HCT116 (cell line): ENCODE measurements around the gene CDK11A. TPM values are rescaled to one million over a fixed set of nuclear protein-coding genes. Genes with fewer than 3 reads are reported as not detected.

Experiments
- ATAC-seq: fragments of 200-7000 bp; cut with Tn5 transposase; 2 replicates; pipeline ENCODE4 v1.9.1; 2020; ENCODE audit warnings: mild to moderate bottlenecking, moderate library complexity
- BruUV-seq: library from RNA; stranded (reverse); fragments of 400-500 nt; replicated peaks from 2 replicates; lab custom pipeline; 2021; lab: Mats Ljungman, UMichigan
- CTCF ChIA-PET: fragments of 300-600 bp; sonication (Branson Sonifier 250); formaldehyde crosslinking; loops from one replicate; lab custom pipeline; 2021; ENCODE audit warnings: antibody characterized with exemption; lab: Charles Lee
- POLR2A ChIA-PET: fragments of 300-600, 350-600 bp; sonication (Branson Sonifier 250); formaldehyde crosslinking; loops from one replicate; lab custom pipeline; 2021; ENCODE audit warnings: antibody characterized with exemption; lab: Charles Lee
- RAD21 ChIA-PET, 2 experiments: fragments of 300-600 bp; sonication (Branson Sonifier 250); formaldehyde crosslinking; loops; one replicate each; lab custom pipeline; 2023; ENCODE audit warnings: low total read pairs in 2 of 2; ENCODE audit not compliant: uncharacterized antibody in 2 of 2, unreplicated experiment in 2 of 2, low non-redundant PET in 1 of 2; lab: Charles Lee
- DNase-seq: peaks from one replicate; pipeline ENCODE4 v3.0.0-alpha.2; 2010; ENCODE audit warnings: low read depth, low spot score
- H2AFZ ChIP-seq: fragments of 200-600 bp; shearing (Covaris generic), sonication (generic); 2 replicates; pipeline ENCODE4 v1.6.1; 2017; ENCODE audit warnings: low read depth, mixed run types, mixed read lengths, antibody characterized with exemption, low read length; ENCODE audit not compliant: poor library complexity, severe bottlenecking
- H3K27ac ChIP-seq: 2 replicates; pipeline ENCODE4 v1.5.1; 2012; ENCODE audit warnings: low read depth, low read length
- H3K27me3 ChIP-seq: fragments of 200-600 bp; sonication (generic); 2 replicates; pipeline ENCODE4 v1.6.1; 2016; ENCODE audit warnings: mixed run types, low read length, mixed read lengths; ENCODE audit not compliant: insufficient read depth
- H3K36me3 ChIP-seq, 2 experiments: fragments of 200-500 bp in 1 of 2; fragments of 200-600 bp in 1 of 2; sonication (Bioruptor generic) in 1 of 2; sonication (generic) in 1 of 2; 2 replicates each; pipeline versions ENCODE4 v1.5.1 to v1.6.1; 2014 to 2016; ENCODE audit warnings: low read length in 2 of 2, inconsistent platforms in 1 of 2, mixed read lengths in 1 of 2, mixed run types in 1 of 2; ENCODE audit not compliant: insufficient read depth in 2 of 2, control insufficient read depth in 1 of 2
- H3K4me1 ChIP-seq, 2 experiments: fragments of 200-600 bp in 1 of 2; sonication (generic) in 1 of 2; 2 replicates each; pipeline versions ENCODE4 v1.5.1 to v1.6.1; 2012 to 2017; ENCODE audit warnings: low read length in 2 of 2, inconsistent platforms in 1 of 2, mild to moderate bottlenecking in 1 of 2, mixed read lengths in 1 of 2, mixed run types in 1 of 2, moderate library complexity in 1 of 2; ENCODE audit not compliant: insufficient read depth in 2 of 2, control insufficient read depth in 1 of 2
- H3K4me2 ChIP-seq: fragments of 200-600 bp; sonication (generic); 2 replicates; pipeline ENCODE4 v1.6.1; 2017; ENCODE audit warnings: mixed run types, low read length, mixed read lengths
- H3K4me3 ChIP-seq, 2 experiments: fragments of 200-600 bp in 1 of 2; sonication (generic) in 1 of 2; replicated peaks in 1 of 2; 2 replicates each; pipeline ENCODE4 v1.5.1; 2011 to 2016; ENCODE audit warnings: low read length in 2 of 2, control low read depth in 1 of 2, low read depth in 1 of 2, mild to moderate bottlenecking in 1 of 2, mixed read lengths in 1 of 2, mixed run types in 1 of 2
- H3K79me2 ChIP-seq: fragments of 200-600 bp; sonication (generic); 2 replicates; pipeline ENCODE4 v1.6.1; 2017; ENCODE audit warnings: mild to moderate bottlenecking, mixed run types, low read length, moderate library complexity, mixed read lengths; ENCODE audit not compliant: insufficient read depth
- H3K9ac ChIP-seq: fragments of 200-600 bp; sonication (generic); 2 replicates; pipeline ENCODE4 v1.6.1; 2016; ENCODE audit warnings: low read length, mixed read lengths
- H3K9me2 ChIP-seq: fragments of 200-600 bp; sonication (generic), shearing (Covaris generic); 2 replicates; pipeline ENCODE4 v1.6.1; 2017; ENCODE audit warnings: mixed run types, mild to moderate bottlenecking, moderate library complexity; ENCODE audit not compliant: insufficient read depth
- H3K9me3 ChIP-seq, 2 experiments: fragments of 200-500 bp in 1 of 2; fragments of 200-600 bp in 1 of 2; sonication (Bioruptor generic) in 1 of 2; sonication (generic) in 1 of 2; 2 replicates each; pipeline ENCODE4 v1.6.1; 2014 to 2017; ENCODE audit warnings: low read length in 2 of 2, mixed read lengths in 2 of 2, inconsistent platforms in 1 of 2, low read depth in 1 of 2, mild to moderate bottlenecking in 1 of 2, mixed run types in 1 of 2, moderate library complexity in 1 of 2; ENCODE audit not compliant: control insufficient read depth in 1 of 2, insufficient read depth in 1 of 2
- H4K20me1 ChIP-seq: fragments of 200-600 bp; sonication (generic), shearing (Covaris generic); 2 replicates; pipeline ENCODE4 v1.6.1; 2017; ENCODE audit warnings: mixed run types, mild to moderate bottlenecking, moderate library complexity; ENCODE audit not compliant: insufficient read depth
- ATF3 ChIP-seq: IDR thresholded peaks from 2 replicates; pipeline ENCODE4 v1.6.1; 2012
- CBX3 ChIP-seq: IDR thresholded peaks from 2 replicates; pipeline ENCODE4 v1.6.1; 2012; ENCODE audit warnings: low read depth
- CTCF ChIP-seq, 3 experiments: fragments of 200-600 bp in 1 of 3; sonication (generic) in 1 of 3; IDR thresholded peaks in 2 of 3; conservative IDR thresholded peaks in 1 of 3; 2 replicates each; pipeline ENCODE4 v1.5.1; 2012 to 2017; ENCODE audit warnings: low read depth in 2 of 3, low read length in 2 of 3, antibody characterized with exemption in 1 of 3, borderline replicate concordance in 1 of 3, control low read depth in 1 of 3, mild to moderate bottlenecking in 1 of 3, mixed read lengths in 1 of 3, mixed run types in 1 of 3, moderate library complexity in 1 of 3; ENCODE audit not compliant: insufficient read depth in 1 of 3
- EZH2phosphoT487 ChIP-seq: fragments of 200-600 bp; IDR thresholded peaks from 2 replicates; pipeline ENCODE4 v1.6.1; 2018; ENCODE audit warnings: antibody characterized with exemption, borderline replicate concordance
- FOSL1 ChIP-seq: IDR thresholded peaks from 2 replicates; pipeline ENCODE4 v1.6.1; 2012; ENCODE audit warnings: low read depth
- JUND ChIP-seq: IDR thresholded peaks from 2 replicates; pipeline ENCODE4 v1.6.1; 2012
- POLR2A ChIP-seq: IDR thresholded peaks from 2 replicates; pipeline ENCODE4 v1.7.0; 2011; ENCODE audit warnings: borderline replicate concordance; ENCODE audit not compliant: insufficient read depth, insufficient read length; ENCODE audit errors: extremely low read depth
- POLR2AphosphoS5 ChIP-seq: IDR thresholded peaks from 2 replicates; pipeline ENCODE4 v1.6.1; 2011; ENCODE audit warnings: mild to moderate bottlenecking, low read depth, low read length, moderate library complexity
- RAD21 ChIP-seq: IDR thresholded peaks from 2 replicates; pipeline ENCODE4 v1.6.1; 2012; ENCODE audit warnings: low read depth, mild to moderate bottlenecking
- REST ChIP-seq: IDR thresholded peaks from 2 replicates; pipeline ENCODE4 v1.6.1; 2012; ENCODE audit warnings: low read depth
- SIN3A ChIP-seq: IDR thresholded peaks from 2 replicates; pipeline ENCODE4 v1.6.1; 2012; ENCODE audit warnings: low read depth
- SP1 ChIP-seq: IDR thresholded peaks from 2 replicates; pipeline ENCODE4 v1.6.1; 2012; ENCODE audit warnings: low read depth
- SRF ChIP-seq: IDR thresholded peaks from 2 replicates; pipeline ENCODE4 v1.6.1; 2012; ENCODE audit warnings: low read depth
- TCF7L2 ChIP-seq: IDR thresholded peaks from 2 replicates; pipeline ENCODE4 v1.7.0; 2011; ENCODE audit warnings: borderline replicate concordance, inconsistent platforms; ENCODE audit not compliant: insufficient read depth, insufficient read length; ENCODE audit errors: extremely low read depth
- YY1 ChIP-seq: IDR thresholded peaks from 2 replicates; pipeline ENCODE4 v1.6.1; 2011; ENCODE audit warnings: low read length, low read depth, moderate library complexity, mild to moderate bottlenecking; ENCODE audit not compliant: insufficient replicate concordance; ENCODE audit errors: extremely low read depth
- ZBTB33 ChIP-seq: IDR thresholded peaks from 2 replicates; pipeline ENCODE4 v1.6.1; 2011; ENCODE audit warnings: mild to moderate bottlenecking, low read length, moderate library complexity; ENCODE audit not compliant: insufficient replicate concordance; ENCODE audit errors: extremely low read depth
- ZFX ChIP-seq: fragments of 450-650 bp; IDR thresholded peaks from 2 replicates; pipeline ENCODE4 v1.6.1; 2017
- ZNF274 ChIP-seq: fragments of 200-500 bp; sonication (Bioruptor generic); IDR thresholded peaks from 2 replicates; pipeline ENCODE4 v1.6.1; 2014; ENCODE audit warnings: mild to moderate bottlenecking, low read depth, low read length, inconsistent platforms
- intact Hi-C: fragments of 100-400 bp; cut with micrococcal nuclease; formaldehyde crosslinking; loops from 2 replicates; pipeline ENCODE4 v1.10.0; 2022
- total RNA-seq: library from RNA; stranded (reverse); gene quantifications from one replicate; pipeline ENCODE4 v1.2.1, GENCODE V29; 2021; ENCODE audit not compliant: unreplicated experiment

CDK11A gene
- total RNA-seq, 1 experiment from 2014 or later = 61.0 TPM

GRCh38 chr1:1754051-1754815, 30.1 kb upstream of the CDK11A start:
- peaks cover 2 to 41% of the 10 kb centered on the region in 2 experiments; a peak in 3 of 4 replicates for H3K36me3 ChIP-seq
- ChIA-PET POLR2A (no interaction called here), CTCF (no interaction called here), RAD21 (no interaction called here)
- no peak overlapping the region for H3K27ac ChIP-seq
- H3K9ac ChIP-seq = no peak overlapping the region
- no peak for TF ChIP-seq JUND
- no peak for TF ChIP-seq FOSL1
- no peak for TF ChIP-seq ZBTB33
- TF ChIP-seq TCF7L2 = no peak
- TF ChIP-seq POLR2A = no peak
- TF ChIP-seq POLR2AphosphoS5 = no peak
- TF ChIP-seq REST = no peak
- TF ChIP-seq SP1 = no peak
- no peak for TF ChIP-seq EZH2phosphoT487
- no peak for TF ChIP-seq SIN3A
- TF ChIP-seq CBX3 = no peak
- TF ChIP-seq RAD21 = no peak
- no peak for TF ChIP-seq YY1
- no peak for TF ChIP-seq ATF3
- no peak for TF ChIP-seq CTCF (IDR thresholded peaks at IDR 0.05 in 2 of 3, conservative IDR thresholded peaks at IDR 0.05 in 1 of 3; ENCODE audit: borderline replicate concordance in 1 of 3, insufficient read depth in 1 of 3, low read depth in 2 of 3, low read length in 2 of 3)
- TF ChIP-seq SRF = no peak
- TF ChIP-seq ZNF274 = no peak
- no peak for TF ChIP-seq ZFX
- no peak overlapping the region for H3K4me3 ChIP-seq
- H3K4me2 ChIP-seq = no peak overlapping the region
- ATAC-seq = no peak
- BruUV-seq = no TSS peak
- no peaks in the 10 kb centered on the region for H4K20me1 ChIP-seq
- peaks cover 13 to 16% of the 10 kb centered on the region in 2 experiments for H3K4me1 ChIP-seq
- no peak for DNase-seq
- no peaks in the 10 kb centered on the region for H3K9me2 ChIP-seq
- no peaks in the 10 kb centered on the region for H3K9me3 ChIP-seq
- peaks cover 28% of the 10 kb centered on the region for H3K79me2 ChIP-seq
- H2AFZ ChIP-seq = no peak overlapping the region
- H3K27me3 ChIP-seq = no peaks in the 10 kb centered on the region
- intact Hi-C loops = no loop called here
